CD4-positive, alpha-beta T cell treated with Interleukin-1 beta for 1 hour (primary cell): ENCODE results near the gene UBE2G1.
"Not testable (repeated sequence)": the region's sequence is repeated elsewhere in the genome, so short reads cannot be mapped to it uniquely, and the experiment has no call there.

Experiments used
- DNase-seq, 2 donors: peaks; one replicate each; pipeline ENCODE4 v3.0.0-alpha.2; 2020 to 2022

The UBE2G1 gene, protein sequence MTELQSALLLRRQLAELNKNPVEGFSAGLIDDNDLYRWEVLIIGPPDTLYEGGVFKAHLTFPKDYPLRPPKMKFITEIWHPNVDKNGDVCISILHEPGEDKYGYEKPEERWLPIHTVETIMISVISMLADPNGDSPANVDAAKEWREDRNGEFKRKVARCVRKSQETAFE

DNA sequence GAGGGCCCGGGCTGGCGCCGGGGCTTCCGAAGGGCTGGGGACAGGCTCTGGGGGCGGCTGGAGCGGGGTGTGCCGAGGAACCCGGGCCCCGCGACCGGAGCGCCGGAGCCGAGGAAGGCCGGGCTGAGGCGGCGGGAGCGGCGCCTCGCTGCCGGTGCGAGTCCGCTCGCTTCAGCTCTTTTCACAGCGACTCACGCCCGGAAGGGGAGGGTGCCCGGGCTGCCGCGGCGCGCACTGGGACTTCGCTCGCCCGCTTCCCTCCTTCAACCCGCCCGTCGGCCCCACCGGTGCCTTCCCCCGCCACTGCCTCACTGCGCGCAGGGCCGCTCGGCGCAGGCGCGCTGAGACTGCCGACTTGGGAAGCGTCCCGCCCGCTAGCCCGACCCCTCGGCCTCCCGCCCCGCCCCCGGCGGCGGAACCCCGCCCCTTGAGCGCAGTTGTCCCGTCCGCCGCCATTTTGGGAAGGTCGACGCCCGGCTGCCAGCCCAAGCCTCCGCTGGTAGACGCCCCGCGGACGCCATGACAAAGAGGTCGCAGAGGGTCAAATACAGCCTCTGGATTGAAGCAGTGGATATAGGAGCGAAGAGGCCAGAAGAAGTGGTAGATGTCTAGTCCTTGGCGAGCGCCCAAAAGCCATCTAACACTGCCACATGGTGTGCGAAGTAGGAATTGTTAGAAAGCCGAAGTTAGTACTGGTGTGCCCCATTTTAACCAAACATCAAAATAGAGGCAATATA is at the start of gene UBE2G1:
Gene UBE2G1, minus strand, starts transcription at position 349 of the 737 bp plus-strand sequence. CDS start 359 bp downstream, outside the sequence.
- DNase-seq = peak; percentile 99 to 100

DNA sequence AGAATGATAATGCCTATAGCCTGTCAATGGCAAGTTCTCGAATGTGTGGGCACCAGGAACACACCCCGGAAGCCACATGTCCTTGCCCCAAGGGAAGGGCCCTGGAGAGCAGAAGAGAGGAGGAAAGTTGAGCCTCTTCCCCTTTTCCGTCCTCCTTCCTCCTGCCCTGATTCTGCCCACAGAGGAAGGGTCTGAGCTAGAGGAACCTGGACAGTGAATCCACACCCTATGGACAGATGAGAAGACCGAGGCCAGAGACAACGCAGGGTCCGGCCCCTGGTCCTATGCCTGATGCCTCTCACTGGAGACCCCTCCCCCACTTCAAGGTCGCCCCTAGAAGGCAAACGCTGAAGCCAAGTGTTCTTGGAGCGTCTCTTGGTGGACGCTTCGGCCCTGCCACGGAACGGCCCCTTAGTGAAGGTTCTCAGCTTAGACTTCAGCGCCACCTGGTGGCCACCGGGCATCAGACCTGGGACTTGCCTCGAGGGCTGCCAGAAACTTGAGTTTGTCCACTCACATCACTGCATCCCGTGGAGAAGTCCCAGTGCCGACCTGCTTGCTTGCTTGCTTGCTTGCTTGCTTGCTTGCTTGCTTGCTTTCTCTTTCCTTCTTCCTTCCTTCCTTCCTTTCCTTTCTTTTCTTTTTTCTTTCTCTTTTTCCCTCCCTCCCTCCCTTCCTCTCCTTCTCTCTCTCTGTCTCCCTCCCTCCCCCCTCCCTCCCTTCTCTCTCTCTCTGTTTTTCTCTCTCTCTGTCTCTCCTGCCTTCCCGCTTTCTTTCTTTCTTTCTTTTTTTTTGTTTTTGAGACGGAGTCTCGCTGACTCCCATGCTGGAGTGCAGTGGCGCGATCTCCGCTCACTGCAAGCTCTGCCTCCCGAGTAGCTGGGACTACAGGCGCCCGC is 46.7 kb upstream of the UBE2G1 start:
- peak; percentile 85 to 88 for DNase-seq

DNA sequence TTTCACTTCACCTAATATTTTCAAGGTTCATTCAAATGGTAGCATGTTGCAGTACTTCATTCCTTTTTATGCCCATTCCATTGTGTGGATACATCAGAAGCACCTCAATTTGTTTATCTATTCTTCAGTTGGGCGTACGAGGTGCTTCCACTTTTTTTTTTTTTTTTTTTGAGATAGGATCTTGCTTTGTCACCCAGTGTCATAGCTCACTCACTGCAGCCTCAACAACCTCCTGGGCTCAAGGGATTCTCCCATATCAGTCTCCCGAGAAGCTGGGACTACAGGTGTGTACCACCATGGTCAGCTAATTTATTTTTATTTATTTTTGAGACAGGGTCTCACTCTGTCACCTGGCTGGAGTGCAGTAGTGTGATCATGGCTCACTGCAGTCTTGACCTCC is 44.7 kb upstream of the UBE2G1 start:
- no peak for DNase-seq

DNA sequence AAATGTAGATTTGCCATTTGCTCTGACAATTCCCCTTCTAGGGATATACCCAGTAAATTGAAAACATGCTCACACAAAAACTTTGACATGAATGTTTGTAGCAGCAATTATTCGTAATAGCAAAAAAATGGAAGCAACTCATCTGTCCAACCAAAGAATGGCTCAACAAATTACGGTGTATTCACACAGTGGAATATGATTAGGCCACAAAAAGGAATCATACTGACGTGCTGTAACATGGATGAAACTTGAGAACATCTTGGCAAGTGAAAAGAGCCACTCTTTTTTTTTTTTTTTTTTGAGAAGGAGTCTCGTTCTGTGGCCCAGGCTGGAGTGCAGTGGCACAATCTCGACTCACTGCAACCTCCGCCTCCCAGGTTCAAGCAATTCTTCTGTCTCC is 43.2 kb upstream of the UBE2G1 start:
- DNase-seq = no peak

DNA sequence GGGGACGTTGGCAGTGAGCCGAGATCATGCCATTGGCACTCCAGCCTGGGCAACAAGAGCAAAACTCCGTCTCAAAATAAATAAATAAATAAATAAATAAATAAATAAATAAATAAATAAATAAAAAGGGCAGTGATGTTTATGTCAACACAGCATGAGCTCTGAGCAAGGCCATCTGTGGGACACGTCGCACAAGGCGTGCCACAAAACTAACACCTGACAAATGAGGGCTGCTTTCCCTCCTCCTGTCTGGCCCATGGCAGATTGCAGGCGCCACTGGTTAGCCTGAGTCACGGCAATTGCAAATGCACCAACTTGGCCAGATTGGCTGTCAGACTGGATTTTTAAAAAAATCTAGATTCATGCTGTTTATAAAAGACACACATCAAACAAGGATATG is 41.4 kb upstream of the UBE2G1 start:
- no peak for DNase-seq

DNA sequence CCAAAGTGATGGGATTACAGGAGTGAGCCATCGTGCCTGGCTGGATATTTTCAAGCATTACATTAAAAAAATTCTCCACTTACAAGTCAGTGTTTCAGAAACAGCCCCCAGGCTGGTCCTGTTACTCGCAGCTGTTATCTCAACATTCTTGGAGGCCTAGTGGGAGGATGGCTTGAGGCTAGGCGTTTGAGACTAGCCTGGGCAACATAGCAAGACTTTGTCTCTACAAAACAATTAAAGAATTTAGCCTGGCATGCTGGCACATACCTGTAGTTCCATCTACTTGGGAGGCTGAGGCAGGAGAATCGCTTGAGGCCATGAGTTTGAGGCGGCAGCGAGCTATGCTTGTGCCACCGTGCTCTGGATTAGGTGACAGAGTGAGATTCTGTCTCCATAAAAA is 40.7 kb upstream of the UBE2G1 start:
- no peak for DNase-seq

DNA sequence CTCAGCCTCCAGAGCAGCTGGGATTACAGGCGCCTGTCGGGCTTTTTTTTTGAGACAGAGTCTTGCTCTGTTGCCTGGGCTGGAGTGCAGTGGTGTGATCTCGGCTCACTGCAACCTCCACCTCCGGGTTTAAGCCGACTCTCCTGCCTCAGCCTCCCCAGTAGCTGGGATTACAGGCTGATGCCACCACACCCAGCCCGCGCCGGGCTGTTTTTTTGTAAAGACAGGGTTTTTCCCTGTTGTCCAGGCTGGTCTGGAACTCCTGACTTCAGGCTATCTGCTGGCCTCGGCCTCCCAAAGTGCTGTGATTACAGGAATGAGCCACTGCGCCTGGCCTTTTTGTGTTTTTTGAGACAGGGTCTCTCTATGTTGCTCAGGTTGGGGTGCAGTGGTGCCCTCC is 39.9 kb upstream of the UBE2G1 start:
- DNase-seq = no peak

DNA sequence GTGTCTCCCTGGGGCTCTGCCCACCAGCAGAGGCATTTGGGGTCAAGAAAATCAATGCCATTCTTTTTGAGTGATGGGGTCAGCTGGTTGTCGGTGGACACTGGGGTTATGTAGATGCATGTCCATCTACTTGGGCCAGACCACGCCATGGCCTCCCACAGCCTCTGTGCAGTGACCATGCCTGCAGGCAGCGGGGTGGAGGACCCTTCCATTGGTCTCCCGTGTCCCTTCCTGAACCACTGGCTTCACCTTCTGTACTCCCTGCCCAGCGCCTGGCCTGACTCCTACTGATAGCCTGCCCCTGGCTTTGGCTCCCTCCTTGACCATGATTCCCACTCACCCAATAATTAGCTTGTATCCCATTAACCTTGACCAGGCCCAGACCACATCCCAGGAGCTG is 39.2 kb upstream of the UBE2G1 start:
- DNase-seq = no peak

DNA sequence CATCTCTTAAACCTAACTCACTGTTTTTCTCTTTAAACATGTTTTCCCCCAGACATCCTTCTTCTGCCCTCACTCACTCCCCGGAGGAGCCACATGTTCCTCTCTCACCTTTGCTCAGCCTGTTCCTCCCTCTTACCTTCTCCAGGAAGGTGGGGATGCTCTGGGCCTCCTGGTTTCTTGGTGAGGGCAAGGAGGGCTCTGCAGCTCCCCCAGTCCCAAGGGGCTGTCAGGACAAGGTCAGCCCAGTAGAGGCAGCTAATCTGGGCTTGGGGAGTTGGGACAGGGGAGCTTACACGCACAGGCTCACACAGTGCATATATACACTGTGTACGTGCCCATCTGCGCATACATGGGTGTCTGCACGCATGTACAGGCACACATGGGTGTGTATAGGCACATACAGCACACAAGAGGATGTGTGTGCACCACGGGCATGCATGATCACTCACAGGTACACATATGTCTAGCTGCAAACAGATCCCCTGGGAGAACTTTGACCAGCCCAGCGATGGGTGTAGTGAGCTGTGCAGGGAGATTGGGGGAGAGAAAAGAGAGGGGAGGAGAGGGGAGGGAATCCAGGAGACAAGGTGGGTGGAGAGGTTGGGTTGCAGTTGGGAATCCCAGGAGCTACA is 38.7 kb upstream of the UBE2G1 start:
- no peak for DNase-seq

DNA sequence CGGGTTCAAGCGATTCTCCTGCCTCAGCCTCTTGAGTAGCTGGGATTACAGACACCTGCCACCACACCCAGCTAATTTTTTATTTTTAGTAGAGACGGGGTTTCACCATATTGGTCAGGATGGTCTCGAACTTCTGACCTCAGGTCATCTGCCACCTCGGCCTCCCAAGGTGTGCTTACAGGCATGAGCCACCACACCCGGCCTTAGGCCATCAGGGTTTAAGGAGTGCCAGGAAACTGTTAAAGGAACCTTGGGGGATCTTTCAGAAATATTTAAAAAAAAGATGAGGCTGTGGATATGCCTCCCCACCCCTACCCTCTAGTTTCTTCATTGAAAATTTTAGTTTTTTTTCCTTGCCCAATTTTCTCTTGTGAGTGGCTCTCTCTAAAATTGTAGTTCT is 31.4 kb upstream of the UBE2G1 start:
- no peak for DNase-seq

DNA sequence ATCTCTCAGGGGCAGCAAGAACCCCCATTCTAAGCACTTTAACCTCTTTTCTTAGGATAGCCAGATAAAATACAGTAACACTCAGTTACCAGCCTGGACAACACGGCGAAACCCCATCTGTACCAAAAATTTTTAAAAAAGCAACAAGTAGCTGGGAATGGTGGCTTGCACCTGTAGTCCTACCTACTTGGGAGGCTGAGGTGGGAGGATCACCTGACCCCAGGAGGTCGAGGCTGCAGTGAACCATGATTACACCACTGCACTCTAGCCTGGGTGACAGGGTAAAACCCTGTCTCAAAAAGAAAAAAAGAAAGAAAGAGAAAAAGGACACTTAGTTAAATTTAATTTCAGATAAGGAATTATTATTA is 28.6 kb upstream of the UBE2G1 start:
- DNase-seq = no peak

DNA sequence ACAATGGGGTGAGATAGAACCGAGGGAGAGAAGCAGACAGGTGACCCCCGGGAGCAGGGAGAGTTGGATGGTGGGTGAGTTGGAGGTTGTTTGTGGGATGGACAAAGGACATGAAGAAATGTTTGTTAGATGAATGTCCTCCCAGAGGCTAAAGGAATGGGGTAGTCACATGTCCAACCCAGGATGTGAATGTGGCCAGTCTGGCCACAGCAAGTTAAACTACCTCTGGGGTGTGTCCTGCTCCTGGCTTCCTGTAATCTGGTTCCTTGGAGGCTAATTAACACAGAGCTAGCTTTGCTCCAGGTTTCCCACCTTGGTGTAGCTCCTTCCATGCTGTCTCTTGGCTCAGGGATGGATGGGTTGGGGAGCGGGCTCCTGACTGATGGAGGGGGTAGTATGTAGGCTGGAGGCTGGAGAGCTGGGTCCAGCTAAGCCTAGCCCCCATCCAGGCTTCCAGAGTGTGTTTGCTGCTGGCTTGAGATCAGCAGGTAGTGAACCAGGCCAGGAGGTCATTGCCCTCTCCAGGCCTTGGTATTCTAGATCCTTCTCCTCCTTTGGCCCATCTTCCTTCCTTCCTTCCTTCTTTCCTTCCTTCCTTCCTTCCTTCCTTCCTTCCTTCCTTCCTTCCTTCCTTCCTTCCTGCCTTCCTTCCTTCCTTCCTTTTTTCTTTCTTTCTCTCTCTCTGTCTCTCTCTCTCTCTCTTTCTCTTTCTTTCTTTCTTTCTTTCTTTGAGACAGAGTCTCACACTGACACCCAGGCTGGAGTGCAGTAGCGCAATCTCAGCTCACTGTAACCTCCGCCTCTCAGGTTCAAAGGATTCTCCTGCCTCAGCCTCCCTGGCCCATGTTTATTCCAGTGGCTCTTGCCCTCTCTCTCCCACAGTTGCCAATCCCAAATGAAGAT is 28.0 kb upstream of the UBE2G1 start:
- no peak for DNase-seq

DNA sequence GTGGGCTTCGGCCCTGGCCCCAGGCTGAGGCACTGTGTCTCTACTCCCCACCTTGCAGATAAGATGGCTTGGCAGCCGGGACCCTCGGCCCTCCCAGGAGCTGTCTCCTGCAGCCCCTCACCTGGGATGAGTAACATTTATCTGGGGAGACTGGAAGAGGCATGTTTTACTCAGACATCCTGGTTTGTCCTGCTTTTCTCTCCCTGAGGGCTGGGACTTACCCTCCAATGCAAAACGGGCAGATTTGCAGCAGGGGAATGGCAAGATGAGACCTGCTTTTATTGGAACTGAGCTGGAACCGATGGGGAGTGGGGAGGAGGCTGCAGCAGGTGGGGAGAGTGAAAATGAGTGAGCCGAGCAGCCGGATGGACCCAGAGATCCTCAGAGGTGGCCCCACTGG is 27.3 kb upstream of the UBE2G1 start:
- DNase-seq = no peak

DNA sequence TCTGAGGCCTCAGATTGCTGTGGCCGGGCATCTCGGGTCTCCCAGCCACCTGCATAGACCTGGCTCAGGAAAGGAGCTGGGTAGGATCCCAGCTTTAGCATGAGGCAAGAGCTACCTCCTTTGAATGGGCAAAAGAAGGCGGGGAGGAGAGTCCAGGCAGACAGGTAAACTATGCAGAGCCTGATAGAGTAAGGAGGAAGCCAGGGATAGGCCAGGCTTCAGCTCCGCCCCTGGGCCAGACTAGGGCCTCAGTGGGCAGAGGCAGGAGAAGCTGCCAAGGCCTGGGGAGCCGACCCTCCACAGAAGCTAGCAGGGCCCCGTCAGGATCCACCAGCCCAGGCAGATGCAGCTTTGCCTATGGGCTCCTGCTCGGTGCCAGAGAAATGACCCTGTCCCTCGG is 22.6 kb upstream of the UBE2G1 start:
- no peak for DNase-seq

DNA sequence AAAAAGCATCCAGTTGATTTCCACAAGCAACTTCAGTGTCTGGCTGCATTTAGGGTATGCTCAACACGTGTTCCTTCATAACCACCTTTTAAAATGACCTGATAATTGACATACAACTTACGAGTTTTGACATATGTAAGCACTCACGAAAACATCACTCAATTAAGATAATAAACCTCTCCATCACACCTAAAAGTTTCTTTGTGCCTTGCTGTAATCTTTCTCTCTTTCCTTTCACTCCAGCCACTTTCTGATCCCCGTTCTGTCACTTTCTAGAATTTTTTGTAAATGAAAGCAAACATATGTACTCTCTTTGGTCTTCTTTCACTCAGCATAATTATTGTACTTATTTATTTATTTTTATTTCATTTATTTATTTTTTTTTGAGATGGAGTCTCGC is 20.7 kb upstream of the UBE2G1 start:
- DNase-seq = no peak

DNA sequence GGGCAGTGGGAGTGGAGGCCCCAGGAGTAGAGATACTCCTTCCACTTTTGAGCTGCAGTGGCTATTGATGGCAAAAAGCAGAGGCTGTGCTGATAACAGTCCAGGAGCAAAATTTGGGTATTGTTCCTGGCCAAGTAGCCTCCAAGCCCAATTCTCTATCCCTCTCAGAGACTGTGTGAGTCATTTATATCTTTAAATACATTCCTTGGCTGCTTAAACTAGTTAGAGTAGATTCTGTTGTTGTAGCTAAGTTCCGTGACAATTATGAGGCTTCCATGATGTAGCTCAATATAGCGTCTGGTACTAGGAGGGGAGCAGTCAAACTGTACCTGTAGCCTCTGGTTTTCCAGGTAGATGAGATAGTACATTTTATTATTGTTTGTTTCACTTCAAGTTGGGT is 19.9 kb upstream of the UBE2G1 start:
- DNase-seq = no peak

DNA sequence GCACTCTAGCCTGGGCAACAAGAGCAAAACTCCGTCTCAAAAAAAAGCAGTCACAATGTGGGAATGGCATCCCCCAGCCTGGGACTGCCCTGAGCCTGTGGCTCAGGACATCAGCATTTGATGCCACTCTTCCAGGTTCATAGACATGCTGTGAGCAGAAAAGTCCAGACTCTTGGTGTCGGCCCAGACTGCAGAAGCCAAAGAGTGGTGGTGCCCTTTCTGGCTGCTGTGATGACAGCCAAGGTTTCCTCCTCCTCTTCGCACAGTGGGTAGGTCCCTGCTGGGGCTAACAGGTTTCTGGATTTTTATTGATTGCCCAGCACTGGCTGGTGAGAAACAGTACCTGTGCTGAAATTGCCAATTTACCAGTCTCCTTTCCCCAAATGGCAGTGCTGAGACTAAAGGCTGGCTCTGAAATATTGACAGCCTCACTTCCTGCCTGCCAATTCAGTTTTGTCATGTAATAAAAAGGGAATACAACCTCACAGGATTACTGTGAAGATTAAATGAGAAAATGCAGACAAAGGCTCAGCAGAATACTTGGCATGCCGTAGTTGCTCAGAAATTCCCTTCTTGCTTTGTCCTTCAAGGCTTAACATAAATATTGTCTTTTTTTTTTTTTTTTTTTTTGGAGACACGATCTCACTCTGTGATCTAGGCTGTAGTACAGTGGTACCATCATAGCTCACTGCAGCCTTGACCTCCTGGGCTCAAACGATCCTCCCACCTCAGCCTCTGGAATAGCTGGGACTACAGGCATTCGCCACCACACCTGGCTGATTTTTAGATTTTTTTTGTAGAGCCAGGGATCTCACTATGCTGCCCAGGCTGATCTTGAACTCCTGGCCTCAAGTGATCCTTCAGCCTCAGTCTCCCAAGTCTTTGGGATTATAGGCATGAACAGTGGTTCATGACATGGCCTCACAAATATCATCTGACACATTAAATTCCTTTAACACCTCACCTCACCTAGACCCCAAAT is 15.5 kb upstream of the UBE2G1 start:
- no peak for DNase-seq

DNA sequence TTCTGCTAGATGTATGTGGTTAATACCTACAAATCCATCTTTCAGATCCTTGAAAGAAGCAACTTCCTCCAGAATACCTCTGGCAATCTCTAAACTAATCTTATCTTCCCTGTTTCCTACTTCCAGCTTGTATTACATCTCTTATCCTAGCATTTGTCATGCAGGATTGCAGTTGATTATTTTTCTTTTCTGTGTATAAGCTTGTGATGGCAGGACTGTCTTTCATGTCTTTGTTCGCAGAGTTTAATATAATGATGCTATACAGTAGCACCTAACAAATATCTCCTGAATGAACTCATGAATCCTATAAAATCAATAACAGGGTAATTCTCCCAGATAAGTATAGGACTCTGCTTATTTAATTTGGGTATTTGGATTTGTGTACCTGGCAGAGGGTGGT is 12.2 kb upstream of the UBE2G1 start:
- no peak for DNase-seq

DNA sequence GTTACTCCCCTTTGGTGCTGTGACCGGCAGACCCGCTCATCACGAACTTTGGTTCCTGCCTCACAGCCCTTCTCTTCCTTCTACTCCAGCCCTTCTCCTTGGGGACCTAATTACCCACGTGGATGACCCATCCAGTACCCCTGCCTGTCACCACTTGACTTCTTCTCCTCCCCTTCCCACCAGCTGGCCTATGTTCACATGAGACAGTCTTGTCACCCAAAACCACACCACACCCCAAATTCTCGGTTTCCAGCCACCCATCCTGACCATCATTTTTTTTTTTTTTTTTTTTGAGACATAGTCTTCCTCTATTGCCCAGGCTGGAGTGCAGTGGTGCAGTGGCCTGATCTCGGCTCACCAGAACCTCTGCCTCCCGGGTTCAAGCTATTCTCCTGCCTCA is 10.8 kb upstream of the UBE2G1 start:
- DNase-seq = not testable (repeated sequence)

DNA sequence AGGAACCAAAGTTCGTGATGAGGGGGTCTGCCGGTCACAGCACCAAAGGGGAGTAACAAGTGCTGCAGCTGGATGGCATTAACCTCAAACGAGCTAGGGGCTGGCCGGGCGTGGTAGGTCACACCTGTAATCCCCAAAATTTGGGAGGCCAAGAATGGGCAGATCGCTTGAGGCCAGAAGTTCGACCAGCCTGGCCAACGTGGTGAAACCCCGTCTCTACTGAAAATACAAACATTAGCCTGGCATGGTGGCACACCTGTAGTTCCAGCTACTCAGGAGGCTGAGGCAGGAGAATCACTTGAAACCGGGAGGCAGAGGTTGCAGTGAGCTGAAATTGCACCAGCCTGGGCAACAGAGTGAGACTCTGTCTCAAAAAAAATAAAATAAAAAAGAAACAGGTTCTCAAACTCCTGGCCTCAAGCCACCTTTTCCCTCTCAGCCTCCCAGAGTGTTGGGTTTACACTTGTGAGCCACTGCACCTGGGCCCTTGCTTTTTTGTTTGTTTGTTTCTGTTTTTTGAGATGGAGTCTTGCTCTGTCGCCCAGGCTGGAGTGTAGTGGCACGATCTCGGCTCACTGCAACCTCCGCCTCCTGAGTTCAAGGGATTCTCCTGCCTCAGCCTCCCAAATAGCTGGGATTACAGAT is 9.4 kb upstream of the UBE2G1 start:
- DNase-seq = not testable (repeated sequence)
